GM10266 (cell line): ENCODE measurements around the gene OR13D1.

Source experiments
- DNase-seq: peaks from one replicate; pipeline ENCODE4 v3.0.0; 2012; ENCODE audit errors: extremely low spot score
- CTCF ChIP-seq: IDR thresholded peaks from 2 replicates; pipeline ENCODE4 v1.5.1; 2012; ENCODE audit warnings: mild to moderate bottlenecking, low read depth; ENCODE audit not compliant: control insufficient read depth, insufficient read depth; ENCODE audit errors: missing control alignments

The OR13D1 gene

GRCh38 chr9:104711604-104712003, 17.3 kb downstream of the OR13D1 start:
- DNase-seq, result no peak
- TF ChIP-seq CTCF, result no peak

- no peak for DNase-seq
- no peak for TF ChIP-seq CTCF
These were observed 30.7 kb downstream of the OR13D1 start for GRCh38 chr9:104725014-104725413.

- TF ChIP-seq CTCF, result no peak
- DNase-seq, result no peak
These were observed 44.1 kb downstream of the OR13D1 start for GRCh38 chr9:104738452-104738851.

DNA sequence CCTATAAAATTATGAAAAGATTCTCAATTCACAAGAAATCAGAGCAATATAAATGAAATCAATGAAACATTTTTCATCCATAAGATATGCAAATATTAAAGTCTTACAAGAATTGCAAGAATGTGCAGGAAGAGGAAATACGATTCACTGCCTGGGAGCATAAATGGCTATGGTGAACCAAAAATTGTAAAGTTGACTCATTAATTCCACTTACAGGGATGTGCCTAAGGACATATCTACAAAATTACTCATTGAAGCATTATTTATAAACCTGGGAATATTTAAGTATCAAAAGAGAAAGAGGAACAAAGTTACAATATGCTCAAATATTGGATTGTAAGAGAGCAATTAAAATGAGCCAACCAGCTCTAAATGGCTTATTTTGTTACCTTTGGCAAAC, 46.3 kb downstream of the OR13D1 start:
- no peak for TF ChIP-seq CTCF
- DNase-seq, result no peak

DNA sequence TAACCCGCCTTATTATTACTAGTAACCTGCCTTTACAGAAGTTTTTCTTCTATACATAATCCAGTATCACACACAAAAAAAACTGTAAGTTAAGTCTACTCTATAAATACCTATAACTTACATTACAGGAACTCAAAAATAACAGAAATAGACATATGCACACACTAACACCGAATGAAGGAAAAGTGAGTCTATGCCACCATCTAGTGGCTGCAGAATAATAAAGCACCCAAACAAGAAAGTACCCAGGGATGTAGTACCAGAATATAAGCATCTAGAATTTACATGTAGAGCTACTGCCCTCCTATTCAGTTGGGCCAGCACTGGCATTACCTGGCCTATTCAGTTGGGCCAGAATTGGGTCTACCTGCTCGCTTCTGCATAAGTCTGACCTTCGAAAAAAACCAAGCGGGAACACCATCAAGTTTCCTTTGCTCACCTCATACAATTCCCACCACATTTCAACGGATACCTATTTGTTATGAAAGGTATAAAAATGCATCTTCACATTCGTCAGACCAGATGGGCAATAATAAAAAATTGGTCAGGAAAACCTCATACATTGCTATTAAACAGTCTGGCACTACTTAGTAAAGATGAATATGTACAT, 49.2 kb downstream of the OR13D1 start:
- TF ChIP-seq CTCF, result peak; percentile 70
- DNase-seq, result peak; percentile 57
